ENCODE measurements around the gene PPFIBP2. TPM values are rescaled to one million over a fixed set of nuclear protein-coding genes. Genes with fewer than 3 reads are reported as not detected.

Gene PPFIBP2
- total RNA-seq, 1 experiment from 2014 or later = 13.9 TPM

GRCh38 chr11:7558046-7558445, 44.2 kb downstream of the PPFIBP2 start:
- ChIA-PET POLR2A (ENCODE audit: unreplicated experiment) (no interaction called here), CTCF (interaction anchor here (0.6 kb wide), 1 partner anchor 140 kb away, joined by 3 read pairs; no protein-coding TSS in a partner anchor)
- no peak overlapping the region for H3K4me3 ChIP-seq
- H3K4me2 ChIP-seq = no peak overlapping the region
- H3K9me3 ChIP-seq (ENCODE audit: insufficient read depth, low read depth) = no peaks in the 10 kb centered on the region
- H3K36me3 ChIP-seq (ENCODE audit: low read depth) = no peaks in the 10 kb centered on the region
- intact Hi-C loops (cut with micrococcal nuclease; ENCODE audit: unreplicated experiment) = no loop called here
- BruUV-seq (replicated peaks) = no TSS peak
- TF ChIP-seq CTCF (conservative IDR thresholded peaks at IDR 0.05) = no peak
- no peak for TF ChIP-seq EZH2 (IDR thresholded peaks at IDR 0.05; ENCODE audit: low read depth)
- no peaks in the 10 kb centered on the region for H3K4me1 ChIP-seq (replicated peaks; ENCODE audit: insufficient read depth)
- H3K79me2 ChIP-seq (ENCODE audit: low read depth) = no peaks in the 10 kb centered on the region
- no peaks in the 10 kb centered on the region for H3K9me2 ChIP-seq (ENCODE audit: insufficient read depth)
- H3F3A ChIP-seq (ENCODE audit: insufficient read depth, low read depth) = no peaks in the 10 kb centered on the region
- no peaks in the 10 kb centered on the region for H4K20me1 ChIP-seq (ENCODE audit: insufficient read depth)
- H2AFZ ChIP-seq = no peak overlapping the region
- DNase-seq = no peak
- no peaks in the 10 kb centered on the region for H3K27me3 ChIP-seq (ENCODE audit: insufficient read depth, low read depth)
- no peak overlapping the region for H3K27ac ChIP-seq

DNA sequence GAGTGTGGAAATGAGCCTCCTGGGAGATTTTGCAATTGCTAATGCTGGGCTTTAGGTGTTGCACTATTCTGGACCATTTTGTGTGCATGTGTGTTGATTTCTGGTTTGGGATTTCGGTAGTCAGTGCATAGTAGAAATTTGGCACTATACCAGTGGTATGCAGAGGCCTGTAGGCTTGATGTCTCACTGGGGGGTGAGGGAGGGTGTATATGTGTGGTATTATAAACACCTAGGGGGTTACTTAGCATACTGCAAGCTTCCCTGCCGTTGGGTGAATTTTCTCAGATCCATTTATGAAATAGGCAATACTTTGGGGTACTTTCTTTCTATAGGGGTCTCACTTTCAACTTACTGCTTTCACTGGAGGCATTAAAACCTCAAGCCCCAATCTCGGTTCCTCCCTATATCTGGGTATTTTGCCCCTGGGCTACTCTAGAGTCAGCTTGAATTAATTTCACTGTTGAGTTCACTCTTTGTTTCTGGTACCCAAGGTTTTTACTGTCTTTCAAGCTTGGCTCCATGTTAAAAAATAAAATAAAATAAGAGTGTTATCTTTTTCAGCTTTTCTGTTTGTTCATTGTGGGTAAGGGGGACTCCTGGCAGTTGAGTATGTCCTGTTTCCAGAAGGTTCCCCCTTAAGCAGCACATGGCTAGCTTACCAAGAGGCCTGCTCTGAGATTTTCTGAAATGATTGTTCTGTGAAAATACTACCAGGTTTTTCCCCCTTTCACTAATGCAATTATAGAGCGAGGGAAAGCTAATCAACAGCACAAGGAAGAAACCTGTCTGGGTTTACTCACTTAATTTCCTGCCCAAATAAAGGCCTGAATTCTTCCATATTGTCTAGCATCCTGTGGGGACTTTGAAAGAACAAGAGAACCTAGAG, 45.8 kb downstream of the PPFIBP2 start:
- no peak overlapping the region for H3K4me2 ChIP-seq
- no peak for DNase-seq
- ChIA-PET POLR2A (ENCODE audit: unreplicated experiment) (no interaction called here), CTCF (no interaction called here)
- H3K36me3 ChIP-seq (ENCODE audit: low read depth) = no peaks in the 10 kb centered on the region
- no peak overlapping the region for H2AFZ ChIP-seq
- no peaks in the 10 kb centered on the region for H3K9me2 ChIP-seq (ENCODE audit: insufficient read depth)
- no peaks in the 10 kb centered on the region for H3K79me2 ChIP-seq (ENCODE audit: low read depth)
- no TSS peak for BruUV-seq (replicated peaks)
- no peaks in the 10 kb centered on the region for H4K20me1 ChIP-seq (ENCODE audit: insufficient read depth)
- no peak overlapping the region for H3K4me3 ChIP-seq
- H3K4me1 ChIP-seq (replicated peaks; ENCODE audit: insufficient read depth) = no peaks in the 10 kb centered on the region
- intact Hi-C loops (cut with micrococcal nuclease; ENCODE audit: unreplicated experiment) = no loop called here
- H3K27me3 ChIP-seq (ENCODE audit: insufficient read depth, low read depth) = no peaks in the 10 kb centered on the region
- no peaks in the 10 kb centered on the region for H3F3A ChIP-seq (ENCODE audit: insufficient read depth, low read depth)
- no peaks in the 10 kb centered on the region for H3K9me3 ChIP-seq (ENCODE audit: insufficient read depth, low read depth)
- no peak overlapping the region for H3K27ac ChIP-seq
- TF ChIP-seq CTCF (conservative IDR thresholded peaks at IDR 0.05) (no peak), EZH2 (IDR thresholded peaks at IDR 0.05; ENCODE audit: low read depth) (no peak)

DNA sequence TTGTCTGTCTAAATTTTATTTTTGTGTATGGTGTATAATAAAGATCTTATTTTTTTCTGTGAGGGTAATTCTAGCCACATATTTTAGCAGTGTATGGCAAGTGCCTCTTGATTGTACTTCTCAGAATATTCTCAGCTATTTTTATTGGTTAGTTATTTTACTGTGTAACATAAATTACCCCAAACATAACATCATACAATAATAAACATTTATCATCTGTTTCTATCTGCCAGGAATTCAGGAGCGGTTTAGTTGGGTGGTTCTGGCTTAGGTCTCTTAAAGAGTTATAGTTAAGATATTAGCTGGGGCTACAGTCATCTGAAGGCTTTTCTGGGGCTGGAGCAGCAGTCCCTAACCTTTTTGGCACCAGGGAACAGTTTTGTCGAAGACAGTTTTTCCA, 47.8 kb downstream of the PPFIBP2 start:
- POLR2A ChIA-PET (ENCODE audit: unreplicated experiment) = interaction anchor here (0.7 kb wide), 1 partner anchor 14 kb away, joined by 4 read pairs; no protein-coding TSS in a partner anchor
- BruUV-seq (replicated peaks) = no TSS peak
- DNase-seq = no peak

More for the DNA sequence above, 47.8 kb downstream of the PPFIBP2 start:
- H3K9me3 ChIP-seq (ENCODE audit: insufficient read depth, low read depth) = no peaks in the 10 kb centered on the region
- no peak overlapping the region for H2AFZ ChIP-seq
- CTCF ChIA-PET = no interaction called here
- no peaks in the 10 kb centered on the region for H3K4me1 ChIP-seq (replicated peaks; ENCODE audit: insufficient read depth)
- intact Hi-C loops (cut with micrococcal nuclease; ENCODE audit: unreplicated experiment) = no loop called here
- H3F3A ChIP-seq (ENCODE audit: insufficient read depth, low read depth) = no peaks in the 10 kb centered on the region
- H3K27ac ChIP-seq = no peak overlapping the region
- H3K9me2 ChIP-seq (ENCODE audit: insufficient read depth) = no peaks in the 10 kb centered on the region
- no peaks in the 10 kb centered on the region for H3K36me3 ChIP-seq (ENCODE audit: low read depth)
- no peaks in the 10 kb centered on the region for H3K79me2 ChIP-seq (ENCODE audit: low read depth)
- no peaks in the 10 kb centered on the region for H3K27me3 ChIP-seq (ENCODE audit: insufficient read depth, low read depth)
- no peaks in the 10 kb centered on the region for H4K20me1 ChIP-seq (ENCODE audit: insufficient read depth)
- no peak overlapping the region for H3K4me3 ChIP-seq
- no peak for TF ChIP-seq CTCF (conservative IDR thresholded peaks at IDR 0.05)
- no peak overlapping the region for H3K4me2 ChIP-seq
